Inflammatory macrophage (primary cell): ENCODE data around the gene PRKCB.

Experiments used
- DNase-seq, 2 donors: peaks; one replicate each; pipeline ENCODE4 v3.0.0-alpha.2; 2020 to 2022

Gene PRKCB

GRCh38 chr16:23943604-23944003 lies 107.8 kb downstream of the PRKCB start:
- no peak for DNase-seq

- DNase-seq = no peak
Measured at GRCh38 chr16:23944381-23944780, 108.6 kb downstream of the PRKCB start.

GRCh38 chr16:23945243-23945642 lies 109.5 kb downstream of the PRKCB start:
- no peak for DNase-seq

GRCh38 chr16:23947838-23948237 lies 112.1 kb downstream of the PRKCB start:
- no peak for DNase-seq

GRCh38 chr16:23948949-23949411 lies 113.2 kb downstream of the PRKCB start:
- DNase-seq = no peak

GRCh38 chr16:23949630-23950290 lies 114.0 kb downstream of the PRKCB start:
- peak; percentile 32 to 51 for DNase-seq

GRCh38 chr16:23950291-23950894 lies 114.6 kb downstream of the PRKCB start:
- DNase-seq = no peak

GRCh38 chr16:23950898-23951297 lies 115.1 kb downstream of the PRKCB start:
- DNase-seq = peak; percentile 59 to 81

GRCh38 chr16:23952128-23952970 lies 116.6 kb downstream of the PRKCB start:
- peak; percentile 85 to 93 for DNase-seq

GRCh38 chr16:23952971-23953300 lies 117.2 kb downstream of the PRKCB start:
- no peak for DNase-seq

GRCh38 chr16:23953476-23953875 lies 117.7 kb downstream of the PRKCB start:
- DNase-seq = no peak

- no peak for DNase-seq
Measured at GRCh38 chr16:23955088-23955487, 119.3 kb downstream of the PRKCB start.

- no peak for DNase-seq
Measured at GRCh38 chr16:23957287-23957686, 121.5 kb downstream of the PRKCB start.

GRCh38 chr16:23959072-23959751 lies 123.4 kb downstream of the PRKCB start:
- DNase-seq = peak; percentile 85 to 86

GRCh38 chr16:23959752-23960072 lies 123.9 kb downstream of the PRKCB start:
- no peak for DNase-seq

- DNase-seq = peak in 1 of 2 donors; percentile 34
Measured at GRCh38 chr16:23960081-23960885, 124.5 kb downstream of the PRKCB start.

GRCh38 chr16:23962001-23962400 lies 126.2 kb downstream of the PRKCB start:
- no peak for DNase-seq

- DNase-seq = no peak
Measured at GRCh38 chr16:23964136-23964535, 128.4 kb downstream of the PRKCB start.

GRCh38 chr16:23965137-23965733 lies 129.5 kb downstream of the PRKCB start:
- DNase-seq = no peak

GRCh38 chr16:23966597-23967394 lies 131.0 kb downstream of the PRKCB start:
- peak; percentile 16 to 52 for DNase-seq

GRCh38 chr16:23967775-23968174 lies 132.0 kb downstream of the PRKCB start:
- no peak for DNase-seq
